K562 (cell line): ENCODE measurements around the gene POLK. TPM values are rescaled to one million over a fixed set of nuclear protein-coding genes. Genes with fewer than 3 reads are reported as not detected.

Source experiments
- ETS2 ChIP-seq: IDR thresholded peaks from 2 replicates; pipeline ENCODE4 v1.6.1; 2016; ENCODE audit warnings: borderline replicate concordance, missing genetic modification characterization, mild to moderate bottlenecking, moderate library complexity, missing compliant biosample characterization; ENCODE audit not compliant: poor library complexity, severe bottlenecking
- ZNF184 ChIP-seq: sonication (generic); formaldehyde crosslinking; IDR thresholded peaks from 2 replicates; pipeline ENCODE4 v1.5.0; 2020; ENCODE audit warnings: missing genetic modification reagents
- ZNF445 ChIP-seq: fragments of 250-450 bp; sonication (Bioruptor Pico); IDR thresholded peaks from 2 replicates; pipeline ENCODE4 v1.4.0; 2020; ENCODE audit warnings: low read depth, mild to moderate bottlenecking, moderate library complexity
- polyA plus RNA-seq, 8 experiments: library from polyadenylated mRNA; depleted of rRNA in 4 of 8; stranded (reverse) in 5 of 8; unstranded in 3 of 8; fragments of >200 nt; fragmentation: Nextera tagmentation in 2 of 8; fragmentation: Illumina TruSeq in 1 of 8; extraction: Ambion mirVana in 2 of 8; extraction: Trizol in 1 of 8; gene quantifications; 2 replicates each; pipeline versions ENCODE4 v1.2.1 to v1.2.3, GENCODE V29; 2011 to 2014; ENCODE audit warnings: inconsistent platforms in 1 of 8, missing spikeins in 1 of 8
- total RNA-seq, 7 experiments: library from RNA; depleted of rRNA in 6 of 7; stranded (reverse); fragments of >200 nt in 6 of 7; fragmentation: Illumina TruSeq in 2 of 7; extraction: Trizol in 2 of 7; gene quantifications; 2 replicates each; pipeline versions ENCODE4 v1.2.1 to v1.2.3, GENCODE V29; 2011 to 2021; ENCODE audit warnings: low replicate concordance in 1 of 7
- TF ChIP-seq, protein P1 (sequence below): fragments of 450-650 bp; IDR thresholded peaks from 2 replicates; pipeline ENCODE4 v1.7.1; 2018; ENCODE audit warnings: mild to moderate bottlenecking, low read depth; ENCODE audit not compliant: partially characterized antibody
- TF ChIP-seq, protein P2 (sequence below): sonication (generic); formaldehyde crosslinking; IDR thresholded peaks from 2 replicates; pipeline ENCODE4 v1.8.1; 2023; ENCODE audit warnings: mild to moderate bottlenecking, missing genetic modification reagents, moderate library complexity
- TF ChIP-seq, protein P3 (sequence below): sonication (generic); formaldehyde crosslinking; IDR thresholded peaks from 2 replicates; pipeline ENCODE4 v1.8.1; 2023; ENCODE audit warnings: mild to moderate bottlenecking, missing genetic modification reagents

POLK gene
- total and polyA plus RNA-seq, 9 of the 15 experiments (the other 6 are each of a cell fraction or from before 2014, with no cell fraction given), result 6.1 to 31.6 (median 16.5) TPM

DNA sequence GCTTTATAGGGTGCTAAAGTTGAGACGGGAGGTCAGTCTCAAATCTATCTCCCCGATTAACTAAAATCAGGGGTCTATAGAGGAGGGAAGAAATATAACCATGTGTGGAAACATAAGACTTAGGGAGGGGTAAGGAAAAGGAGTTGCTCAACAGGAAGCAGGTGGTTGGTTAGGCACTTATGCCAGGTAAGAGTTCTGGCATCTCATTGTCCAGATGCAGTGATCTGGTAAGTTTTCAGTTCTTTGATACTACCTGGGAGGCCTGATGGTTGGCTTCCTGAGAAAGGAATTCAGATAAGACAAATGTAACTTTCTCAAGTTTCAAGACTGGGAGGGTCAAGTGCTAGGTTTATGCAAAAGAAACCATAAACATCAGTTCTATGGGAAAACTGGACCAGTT, 48.0 kb upstream of the POLK start (continued):
- TF ChIP-seq, protein P1, sequence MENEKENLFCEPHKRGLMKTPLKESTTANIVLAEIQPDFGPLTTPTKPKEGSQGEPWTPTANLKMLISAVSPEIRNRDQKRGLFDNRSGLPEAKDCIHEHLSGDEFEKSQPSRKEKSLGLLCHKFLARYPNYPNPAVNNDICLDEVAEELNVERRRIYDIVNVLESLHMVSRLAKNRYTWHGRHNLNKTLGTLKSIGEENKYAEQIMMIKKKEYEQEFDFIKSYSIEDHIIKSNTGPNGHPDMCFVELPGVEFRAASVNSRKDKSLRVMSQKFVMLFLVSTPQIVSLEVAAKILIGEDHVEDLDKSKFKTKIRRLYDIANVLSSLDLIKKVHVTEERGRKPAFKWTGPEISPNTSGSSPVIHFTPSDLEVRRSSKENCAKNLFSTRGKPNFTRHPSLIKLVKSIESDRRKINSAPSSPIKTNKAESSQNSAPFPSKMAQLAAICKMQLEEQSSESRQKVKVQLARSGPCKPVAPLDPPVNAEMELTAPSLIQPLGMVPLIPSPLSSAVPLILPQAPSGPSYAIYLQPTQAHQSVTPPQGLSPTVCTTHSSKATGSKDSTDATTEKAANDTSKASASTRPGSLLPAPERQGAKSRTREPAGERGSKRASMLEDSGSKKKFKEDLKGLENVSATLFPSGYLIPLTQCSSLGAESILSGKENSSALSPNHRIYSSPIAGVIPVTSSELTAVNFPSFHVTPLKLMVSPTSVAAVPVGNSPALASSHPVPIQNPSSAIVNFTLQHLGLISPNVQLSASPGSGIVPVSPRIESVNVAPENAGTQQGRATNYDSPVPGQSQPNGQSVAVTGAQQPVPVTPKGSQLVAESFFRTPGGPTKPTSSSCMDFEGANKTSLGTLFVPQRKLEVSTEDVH, result no peak
- TF ChIP-seq, protein P2, sequence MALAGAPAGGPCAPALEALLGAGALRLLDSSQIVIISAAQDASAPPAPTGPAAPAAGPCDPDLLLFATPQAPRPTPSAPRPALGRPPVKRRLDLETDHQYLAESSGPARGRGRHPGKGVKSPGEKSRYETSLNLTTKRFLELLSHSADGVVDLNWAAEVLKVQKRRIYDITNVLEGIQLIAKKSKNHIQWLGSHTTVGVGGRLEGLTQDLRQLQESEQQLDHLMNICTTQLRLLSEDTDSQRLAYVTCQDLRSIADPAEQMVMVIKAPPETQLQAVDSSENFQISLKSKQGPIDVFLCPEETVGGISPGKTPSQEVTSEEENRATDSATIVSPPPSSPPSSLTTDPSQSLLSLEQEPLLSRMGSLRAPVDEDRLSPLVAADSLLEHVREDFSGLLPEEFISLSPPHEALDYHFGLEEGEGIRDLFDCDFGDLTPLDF (CRISPR knock-in tag), result no peak
- TF ChIP-seq ZNF445 (CRISPR knock-in tag) (no peak), ZNF184 (CRISPR knock-in tag) (no peak), ETS2 (tag) (no peak)
- TF ChIP-seq, protein P3, sequence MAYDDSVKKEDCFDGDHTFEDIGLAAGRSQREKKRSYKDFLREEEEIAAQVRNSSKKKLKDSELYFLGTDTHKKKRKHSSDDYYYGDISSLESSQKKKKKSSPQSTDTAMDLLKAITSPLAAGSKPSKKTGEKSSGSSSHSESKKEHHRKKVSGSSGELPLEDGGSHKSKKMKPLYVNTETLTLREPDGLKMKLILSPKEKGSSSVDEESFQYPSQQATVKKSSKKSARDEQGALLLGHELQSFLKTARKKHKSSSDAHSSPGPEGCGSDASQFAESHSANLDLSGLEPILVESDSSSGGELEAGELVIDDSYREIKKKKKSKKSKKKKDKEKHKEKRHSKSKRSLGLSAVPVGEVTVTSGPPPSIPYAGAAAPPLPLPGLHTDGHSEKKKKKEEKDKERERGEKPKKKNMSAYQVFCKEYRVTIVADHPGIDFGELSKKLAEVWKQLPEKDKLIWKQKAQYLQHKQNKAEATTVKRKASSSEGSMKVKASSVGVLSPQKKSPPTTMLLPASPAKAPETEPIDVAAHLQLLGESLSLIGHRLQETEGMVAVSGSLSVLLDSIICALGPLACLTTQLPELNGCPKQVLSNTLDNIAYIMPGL (CRISPR knock-in tag), result no peak
